GM23248 (cell line): ENCODE measurements around the gene FOXL2NB. TPM values are rescaled to one million over a fixed set of nuclear protein-coding genes. Genes with fewer than 3 reads are reported as not detected.

ENCODE experiments used
- DNase-seq: peaks from one replicate; pipeline ENCODE4 v3.0.0-alpha.2; 2015
- H2AFZ ChIP-seq: fragments of 200-600 bp; sonication (generic); 2 replicates; pipeline ENCODE4 v1.6.1; 2016; ENCODE audit warnings: antibody characterized with exemption
- H3F3A ChIP-seq: fragments of 200-600 bp; sonication (generic); 2 replicates; pipeline ENCODE4 v1.6.1; 2016; ENCODE audit warnings: mild to moderate bottlenecking, antibody characterized with exemption, mixed run types; ENCODE audit not compliant: insufficient read depth
- H3K27ac ChIP-seq: fragments of 200-600 bp; sonication (generic); 2 replicates; pipeline ENCODE4 v1.5.1; 2016; ENCODE audit warnings: mild to moderate bottlenecking
- H3K27me3 ChIP-seq: fragments of 200-600 bp; sonication (generic); replicated peaks from 2 replicates; pipeline ENCODE4 v1.6.1; 2016; ENCODE audit warnings: mild to moderate bottlenecking; ENCODE audit not compliant: insufficient read depth
- H3K36me3 ChIP-seq: fragments of 200-600 bp; sonication (generic); 2 replicates; pipeline ENCODE4 v1.6.1; 2016; ENCODE audit warnings: low read depth, mild to moderate bottlenecking
- H3K4me1 ChIP-seq: fragments of 200-600 bp; sonication (generic); 2 replicates; pipeline ENCODE4 v1.6.1; 2016; ENCODE audit warnings: mild to moderate bottlenecking; ENCODE audit not compliant: insufficient read depth
- H3K4me2 ChIP-seq: fragments of 200-600 bp; sonication (generic); one replicate; pipeline ENCODE4 v1.6.1; 2016; ENCODE audit warnings: mild to moderate bottlenecking; ENCODE audit not compliant: unreplicated experiment
- H3K4me3 ChIP-seq: fragments of 200-600 bp; sonication (generic); 2 replicates; pipeline ENCODE4 v1.5.1; 2016; ENCODE audit warnings: mild to moderate bottlenecking
- H3K79me2 ChIP-seq: fragments of 200-600 bp; sonication (generic); 2 replicates; pipeline ENCODE4 v1.6.1; 2016; ENCODE audit warnings: mild to moderate bottlenecking; ENCODE audit not compliant: insufficient read depth
- H3K9ac ChIP-seq: fragments of 200-600 bp; sonication (generic); 2 replicates; pipeline ENCODE4 v1.6.1; 2016; ENCODE audit warnings: mild to moderate bottlenecking
- H3K9me2 ChIP-seq: fragments of 200-600 bp; sonication (generic); 2 replicates; pipeline ENCODE4 v1.6.1; 2016; ENCODE audit warnings: mixed run types, mild to moderate bottlenecking, moderate library complexity; ENCODE audit not compliant: insufficient read depth
- H3K9me3 ChIP-seq: fragments of 200-600 bp; sonication (generic); one replicate; pipeline ENCODE4 v1.6.1; 2017; ENCODE audit warnings: low read depth
- H4K20me1 ChIP-seq: fragments of 200-600 bp; sonication (generic); 2 replicates; pipeline ENCODE4 v1.6.0; 2016; ENCODE audit not compliant: insufficient read depth
- EZH2 ChIP-seq: fragments of 200-600 bp; sonication (generic); IDR thresholded peaks from 2 replicates; pipeline ENCODE4 v1.6.1; 2018; ENCODE audit warnings: antibody characterized with exemption, mild to moderate bottlenecking; ENCODE audit not compliant: insufficient read depth, poor library complexity, severe bottlenecking
- EZH2phosphoT487 ChIP-seq: fragments of 200-600 bp; sonication (generic); IDR thresholded peaks from 2 replicates; pipeline ENCODE4 v1.6.1; 2018; ENCODE audit warnings: antibody characterized with exemption, moderate library complexity, mild to moderate bottlenecking, low read depth; ENCODE audit not compliant: insufficient read depth
- WGBS, 2 experiments: methylation state at CpG; one replicate each; pipeline ENCODE4 v1.1.6; 2015 to 2017; ENCODE audit warnings: low lambda C conversion rate in 2 of 2, low coverage in 1 of 2; ENCODE audit errors: missing lambda C conversion rate in 2 of 2; 5-methylcytosine and 5-hydroxymethylcytosine counted together
- in situ Hi-C: fragments of 300-500 bp; cut with MboI; formaldehyde crosslinking; loops from 2 replicates; pipeline ENCODE4 v1.15.0; 2020
- polyA plus RNA-seq: library from polyadenylated mRNA; unstranded; fragments of >200 nt; fragmentation: Nextera tagmentation; extraction: Ambion mirVana; gene quantifications from 2 replicates; pipeline ENCODE4 v1.2.1, GENCODE V29; 2016
- total RNA-seq: library from RNA; depleted of rRNA; stranded (reverse); fragments of >200 nt; shearing (Covaris generic); gene quantifications from 2 replicates; pipeline ENCODE4 v1.2.3, GENCODE V29; 2014

Gene FOXL2NB
- total and polyA plus RNA-seq, 2 experiments from 2014 or later, result 0.54 to 1.2 TPM

GRCh38 chr3:138933068-138933668 lies 13.8 kb upstream of the FOXL2NB start:
- no peaks in the 10 kb centered on the region for H3K36me3 ChIP-seq
- no peak for DNase-seq
- 83 to 84% methylated on average over 4 of the region's 4 CpGs for WGBS, 2 experiments
- H3K9me3 ChIP-seq, result no peaks in the 10 kb centered on the region
- no peaks in the 10 kb centered on the region for H3K79me2 ChIP-seq
- 0 out of 2 replicates have a peak, but pooled peaks cover 8% of the 10 kb centered on the region for H3K4me1 ChIP-seq
- in situ Hi-C loops, result loop anchor here (10.0 kb wide), 1 partner anchor 402 kb away; no protein-coding TSS in a partner anchor
- no peak overlapping the region for H3K4me3 ChIP-seq
- H4K20me1 ChIP-seq, result no peaks in the 10 kb centered on the region
- no peak overlapping the region for H3K4me2 ChIP-seq
- H3K9me2 ChIP-seq, result no peaks in the 10 kb centered on the region
- TF ChIP-seq EZH2phosphoT487 (no peak), EZH2 (no peak)
- no peak overlapping the region for H3K27ac ChIP-seq
- H3F3A ChIP-seq, result no peaks in the 10 kb centered on the region
- H2AFZ ChIP-seq, result no peak overlapping the region
- peaks cover 17% of the 10 kb centered on the region for H3K27me3 ChIP-seq
- no peak overlapping the region for H3K9ac ChIP-seq

GRCh38 chr3:138933981-138934691 lies 12.9 kb upstream of the FOXL2NB start:
- in situ Hi-C loops, result loop anchor here (10.0 kb wide), 1 partner anchor 401 kb away; no protein-coding TSS in a partner anchor
- no peak overlapping the region for H3K4me3 ChIP-seq
- no peaks in the 10 kb centered on the region for H3K9me3 ChIP-seq
- no peaks in the 10 kb centered on the region for H3F3A ChIP-seq
- no peaks in the 10 kb centered on the region for H3K9me2 ChIP-seq
- H3K9ac ChIP-seq, result no peak overlapping the region
- no peak overlapping the region for H2AFZ ChIP-seq
- H3K36me3 ChIP-seq, result no peaks in the 10 kb centered on the region
- H3K4me2 ChIP-seq, result no peak overlapping the region
- no peak overlapping the region for H3K27ac ChIP-seq
- no peaks in the 10 kb centered on the region for H3K79me2 ChIP-seq
- TF ChIP-seq EZH2 (no peak), EZH2phosphoT487 (no peak)
- H4K20me1 ChIP-seq, result no peaks in the 10 kb centered on the region
- H3K4me1 ChIP-seq, result 0 out of 2 replicates have a peak, but pooled peaks cover 8% of the 10 kb centered on the region
- peaks cover 26% of the 10 kb centered on the region for H3K27me3 ChIP-seq
- WGBS, 2 experiments, result 63 to 77% methylated on average over 3 of the region's 3 CpGs
- DNase-seq, result no peak

GRCh38 chr3:138935505-138935862 lies 11.5 kb upstream of the FOXL2NB start:
- no peak overlapping the region for H3K9ac ChIP-seq
- DNase-seq, result no peak
- H3K9me2 ChIP-seq, result no peaks in the 10 kb centered on the region
- in situ Hi-C loops, result loop anchor here (10.0 kb wide), 1 partner anchor 399 kb away; no protein-coding TSS in a partner anchor
- H3K36me3 ChIP-seq, result no peaks in the 10 kb centered on the region
- 88 to 91% methylated on average over 7 of the region's 7 CpGs for WGBS, 2 experiments
- TF ChIP-seq EZH2 (no peak), EZH2phosphoT487 (no peak)
- H3F3A ChIP-seq, result no peaks in the 10 kb centered on the region
- 0 out of 2 replicates have a peak, but pooled peaks cover 8% of the 10 kb centered on the region for H3K4me1 ChIP-seq
- no peak overlapping the region for H2AFZ ChIP-seq
- no peak overlapping the region for H3K27ac ChIP-seq
- H3K9me3 ChIP-seq, result no peaks in the 10 kb centered on the region
- no peak overlapping the region for H3K4me3 ChIP-seq
- H3K79me2 ChIP-seq, result no peaks in the 10 kb centered on the region
- no peak overlapping the region for H3K4me2 ChIP-seq
- H3K27me3 ChIP-seq, result peaks cover 35% of the 10 kb centered on the region
- H4K20me1 ChIP-seq, result no peaks in the 10 kb centered on the region

GRCh38 chr3:138935863-138936740 lies 10.9 kb upstream of the FOXL2NB start:
- 17 to 19% methylated on average over 58 of the region's 58 CpGs for WGBS, 2 experiments
- H3K9me3 ChIP-seq, result no peaks in the 10 kb centered on the region
- H3K79me2 ChIP-seq, result no peaks in the 10 kb centered on the region
- H3K27ac ChIP-seq, result no peak overlapping the region
- 0 out of 2 replicates have a peak, but pooled peaks cover 8% of the 10 kb centered on the region for H3K4me1 ChIP-seq
- H3K4me2 ChIP-seq, result peak overlapping the region; percentile 100
- no peaks in the 10 kb centered on the region for H3F3A ChIP-seq
- no peaks in the 10 kb centered on the region for H3K36me3 ChIP-seq
- DNase-seq, result peak; percentile 76
- in situ Hi-C loops, result loop anchor here (10.0 kb wide), 1 partner anchor 399 kb away; no protein-coding TSS in a partner anchor
- no peak overlapping the region for H3K9ac ChIP-seq
- peaks cover 35% of the 10 kb centered on the region for H3K27me3 ChIP-seq
- H3K9me2 ChIP-seq, result no peaks in the 10 kb centered on the region
- peak overlapping the region; percentile 72 for H2AFZ ChIP-seq
- TF ChIP-seq EZH2phosphoT487 (no peak), EZH2 (no peak)
- H4K20me1 ChIP-seq, result no peaks in the 10 kb centered on the region
- peak overlapping the region; percentile 71 for H3K4me3 ChIP-seq
